Adrenal gland (tissue), 12 donors: ENCODE measurements around the gene PIP4K2C. TPM values are rescaled to one million over a fixed set of nuclear protein-coding genes. Genes with fewer than 3 reads are reported as not detected.

Experiments
- DNase-seq, 7 donors: peaks; one replicate each; pipeline ENCODE4 v3.0.0-alpha.2; 2019 to 2020
- H3K27ac ChIP-seq, 5 donors: fragments of 200-600 bp; sonication (generic) in 4 of 5; 1 replicate in 3 of 5; 2 replicates in 2 of 5; pipeline versions ENCODE4 v1.5.1 to v1.8.0; 2016 to 2020; ENCODE audit warnings: mild to moderate bottlenecking in 1 of 5
- H3K27me3 ChIP-seq: fragments of 200-600 bp; 2 replicates; pipeline ENCODE4 v1.8.0; 2021
- H3K36me3 ChIP-seq, 2 donors: fragments of 200-600 bp; replicated peaks in 1 of 2; 1 replicate in 1 of 2; 2 replicates in 1 of 2; pipeline versions ENCODE4 v1.5.1 to v1.8.0; 2018 to 2022
- H3K4me1 ChIP-seq, 2 donors: fragments of 200-600 bp; replicated peaks in 1 of 2; 1 replicate in 1 of 2; 2 replicates in 1 of 2; pipeline versions ENCODE4 v1.5.1 to v1.8.0; 2018 to 2021
- H3K4me3 ChIP-seq, 4 donors: fragments of 200-600 bp; sonication (generic) in 3 of 4; one replicate each; pipeline ENCODE4 v1.5.1; 2016 to 2018
- H3K9me3 ChIP-seq, 3 donors: fragments of 200-600 bp; sonication (generic) in 1 of 3; replicated peaks in 1 of 3; 1 replicate in 2 of 3; 2 replicates in 1 of 3; pipeline versions ENCODE4 v1.5.1 to v1.8.0; 2016 to 2021
- POLR2A ChIP-seq, 2 donors: fragments of 450-650 bp; IDR thresholded peaks; one replicate each; pipeline ENCODE4 v1.6.1; 2017; ENCODE audit warnings: antibody characterized with exemption in 2 of 2, mild to moderate bottlenecking in 2 of 2, moderate library complexity in 1 of 2
- WGBS, 4 donors: extraction: QIAGEN DNeasy Blood & Tissue Kit in 2 of 4; methylation state at CpG; one replicate each; pipeline versions ENCODE4 v1.1.5 to v1.1.7; 2013 to 2017; 5-methylcytosine and 5-hydroxymethylcytosine counted together
- intact Hi-C, 2 donors: fragments of 100-400 bp; cut with DNase I; formaldehyde crosslinking; loops; one replicate each; pipeline versions ENCODE4 v1.14.1 to v1.15.0; 2022 to 2023
- polyA plus RNA-seq, 3 donors: library from polyadenylated mRNA; stranded (reverse); fragments of 200-250 nt in 2 of 3; fragments of 350-450 nt in 1 of 3; fragmentation: Illumina TruSeq in 1 of 3; extraction: RNeasy Lipid Tissue Mini Kit (QIAGEN cat#74804) in 1 of 3; gene quantifications; one replicate each; pipeline ENCODE4 v1.2.3, GENCODE V29; 2013 to 2014
- total RNA-seq, 9 donors: library from RNA; depleted of rRNA in 4 of 9; stranded (reverse); fragments of >200 nt in 4 of 9; fragments of 120-200 nt in 1 of 9; fragmentation: NEBNext Ultra II Directional in 1 of 9; extraction: Animal tissue kit (Norgen Biotek cat#: 25700) in 1 of 9; gene quantifications; one replicate each; pipeline versions ENCODE4 v1.1.0 to v1.2.4, GENCODE V29; 2013 to 2023
- TF ChIP-seq, protein P1 (sequence below), 6 experiments: fragments of 450-650 bp in 4 of 6; fragments of 200-600 bp in 2 of 6; sonication (generic) in 1 of 6; IDR thresholded peaks; 1 replicate in 5 of 6; 2 replicates in 1 of 6; pipeline versions ENCODE4 v1.5.1 to v1.8.0; 2016 to 2021; ENCODE audit warnings: antibody characterized with exemption in 6 of 6, mild to moderate bottlenecking in 2 of 6, moderate library complexity in 1 of 6
- donor health status: healthy with polysubstance abuse.
- donor health status: Bipolar disorder and iron deficiency.
- donor health status: DM: yes; HTN: yes; CAD: no.
- donor health status: DM: no; HTN: no; CAD: no.
- donor health status: DM: no; HTN: no; CAD: no.
- donor health status: DM: yes; HTN: yes; CAD: no.

The PIP4K2C gene
- total and polyA plus RNA-seq, 12 donors: 8.1 to 75.9 (median 28.2) TPM

- intact Hi-C loops: no loop called here
- peaks cover 8% of the 10 kb centered on the region for H3K27me3 ChIP-seq
- no peak overlapping the region for H3K27ac ChIP-seq
- no peaks in the 10 kb centered on the region for H3K36me3 ChIP-seq
- WGBS, 4 donors: 59 to 63% (median 60%) methylated on average over 7 of the region's 7 CpGs
- H3K4me1 ChIP-seq: peaks cover 4 to 10% of the 10 kb centered on the region in 2 donors
- H3K4me3 ChIP-seq: no peak overlapping the region
- H3K9me3 ChIP-seq: no peaks in the 10 kb centered on the region
- DNase-seq: no peak
- TF ChIP-seq, protein P1, sequence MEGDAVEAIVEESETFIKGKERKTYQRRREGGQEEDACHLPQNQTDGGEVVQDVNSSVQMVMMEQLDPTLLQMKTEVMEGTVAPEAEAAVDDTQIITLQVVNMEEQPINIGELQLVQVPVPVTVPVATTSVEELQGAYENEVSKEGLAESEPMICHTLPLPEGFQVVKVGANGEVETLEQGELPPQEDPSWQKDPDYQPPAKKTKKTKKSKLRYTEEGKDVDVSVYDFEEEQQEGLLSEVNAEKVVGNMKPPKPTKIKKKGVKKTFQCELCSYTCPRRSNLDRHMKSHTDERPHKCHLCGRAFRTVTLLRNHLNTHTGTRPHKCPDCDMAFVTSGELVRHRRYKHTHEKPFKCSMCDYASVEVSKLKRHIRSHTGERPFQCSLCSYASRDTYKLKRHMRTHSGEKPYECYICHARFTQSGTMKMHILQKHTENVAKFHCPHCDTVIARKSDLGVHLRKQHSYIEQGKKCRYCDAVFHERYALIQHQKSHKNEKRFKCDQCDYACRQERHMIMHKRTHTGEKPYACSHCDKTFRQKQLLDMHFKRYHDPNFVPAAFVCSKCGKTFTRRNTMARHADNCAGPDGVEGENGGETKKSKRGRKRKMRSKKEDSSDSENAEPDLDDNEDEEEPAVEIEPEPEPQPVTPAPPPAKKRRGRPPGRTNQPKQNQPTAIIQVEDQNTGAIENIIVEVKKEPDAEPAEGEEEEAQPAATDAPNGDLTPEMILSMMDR (IDR thresholded peaks at IDR 0.05): no peak
- no peak for TF ChIP-seq POLR2A (IDR thresholded peaks at IDR 0.05)
Measured at GRCh38 chr12:57550641-57551549, 40.1 kb upstream of the PIP4K2C start.

DNA sequence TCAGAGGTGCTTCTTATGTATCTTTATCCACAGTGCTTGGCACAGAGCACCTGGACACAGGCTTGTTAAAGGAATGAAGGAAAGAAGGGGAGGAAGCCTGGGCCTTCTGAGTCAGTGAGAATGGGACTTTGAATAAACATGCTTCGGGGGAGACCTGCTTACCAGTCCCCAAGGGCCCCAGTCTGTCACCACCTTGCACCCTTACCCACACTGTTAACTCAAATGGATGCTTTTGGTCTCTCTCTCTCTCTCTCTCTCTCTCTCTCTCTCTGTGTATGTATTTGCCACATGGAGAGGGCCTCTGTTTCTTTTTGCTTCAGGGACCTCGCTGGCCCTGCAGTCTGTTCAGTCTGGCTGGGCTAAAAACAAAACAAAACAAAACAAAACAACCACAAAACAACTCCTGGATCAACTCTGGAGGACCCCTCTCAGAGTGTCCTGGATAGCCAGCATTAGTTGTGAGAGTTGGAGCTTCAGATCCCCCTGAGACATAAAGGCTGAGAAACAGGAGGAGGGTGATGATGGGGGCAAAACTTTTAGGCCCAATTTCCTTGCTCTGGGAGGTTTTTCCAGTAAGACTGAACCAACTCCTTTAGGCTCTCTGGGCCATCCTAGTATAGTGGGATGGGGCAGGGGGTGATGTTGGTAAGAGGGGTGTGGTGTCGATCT, 39.2 kb upstream of the PIP4K2C start:
- no peak for DNase-seq
- no peak for TF ChIP-seq POLR2A (IDR thresholded peaks at IDR 0.05)
- TF ChIP-seq, protein P1 (IDR thresholded peaks at IDR 0.05): no peak
- no peaks in the 10 kb centered on the region for H3K9me3 ChIP-seq
- intact Hi-C loops: no loop called here
- 76 to 91% (median 85%) methylated on average over 3 of the region's 3 CpGs for WGBS, 4 donors
- no peak overlapping the region for H3K4me3 ChIP-seq
- peaks cover 8% of the 10 kb centered on the region for H3K27me3 ChIP-seq
- no peak overlapping the region for H3K27ac ChIP-seq
- no peaks in the 10 kb centered on the region for H3K36me3 ChIP-seq
- H3K4me1 ChIP-seq: peaks cover 0 to 6% of the 10 kb centered on the region in 2 donors

- Histone ChIP-seq H3K4me3 (no peak overlapping the region), H3K27ac (no peak overlapping the region), H3K36me3 (no peaks in the 10 kb centered on the region), H3K4me1 (peaks cover 0 to 6% of the 10 kb centered on the region in 2 donors), H3K9me3 (no peaks in the 10 kb centered on the region), H3K27me3 (peaks cover 8% of the 10 kb centered on the region)
- intact Hi-C loops: no loop called here
- DNase-seq: no peak
- WGBS, 4 donors: 72 to 91% (median 85%) methylated on average over 2 of the region's 2 CpGs
- TF ChIP-seq, protein P1 (IDR thresholded peaks at IDR 0.05): no peak
- no peak for TF ChIP-seq POLR2A (IDR thresholded peaks at IDR 0.05)
Measured at GRCh38 chr12:57552306-57552651, 38.7 kb upstream of the PIP4K2C start.

DNA sequence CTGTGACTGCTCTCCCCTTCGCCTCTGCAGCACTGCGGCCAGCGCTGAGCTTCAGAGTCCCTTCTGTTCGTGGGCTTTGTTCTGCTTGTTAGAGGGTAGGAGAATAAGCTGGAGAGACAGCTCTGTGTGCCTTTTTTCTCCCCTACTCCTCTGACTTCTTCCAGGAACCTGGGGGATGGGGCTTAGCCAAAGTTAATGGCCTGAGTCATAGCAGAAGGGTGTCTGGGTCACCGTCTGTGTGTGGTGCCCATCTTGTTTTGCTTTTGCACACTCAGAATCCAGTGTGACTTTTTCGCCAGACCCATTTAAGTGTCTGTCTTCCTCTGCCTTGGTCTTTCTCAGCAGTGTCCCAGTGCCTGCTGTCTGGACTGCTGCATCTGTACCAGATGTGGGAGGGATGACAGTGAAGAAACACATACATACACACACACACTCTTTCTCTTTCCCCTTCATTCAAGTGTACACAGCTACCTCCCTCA, 38.1 kb upstream of the PIP4K2C start:
- H3K27me3 ChIP-seq: peaks cover 8% of the 10 kb centered on the region
- no peak for TF ChIP-seq POLR2A (IDR thresholded peaks at IDR 0.05)
- TF ChIP-seq, protein P1 (IDR thresholded peaks at IDR 0.05): no peak
- no peaks in the 10 kb centered on the region for H3K36me3 ChIP-seq
- intact Hi-C loops: no loop called here
- H3K9me3 ChIP-seq: no peaks in the 10 kb centered on the region
- no peak overlapping the region for H3K4me3 ChIP-seq
- H3K27ac ChIP-seq: no peak overlapping the region
- WGBS, 4 donors: 55 to 67% (median 63%) methylated on average over 6 of the region's 6 CpGs
- DNase-seq: no peak
- peaks cover 0 to 6% of the 10 kb centered on the region in 2 donors for H3K4me1 ChIP-seq
